Stomach (tissue), 9 donors: Measurements from ENCODE around the gene ABCB1. TPM values are rescaled to one million over a fixed set of nuclear protein-coding genes. Genes with fewer than 3 reads are reported as not detected.

ENCODE experiments used
- DNase-seq, 2 donors: peaks; one replicate each; pipeline versions ENCODE4 v3.0.0 to v3.0.0-alpha.2; 2013 to 2019
- H3K27ac ChIP-seq, 5 donors: fragments of 200-600 bp in 4 of 5; sonication (generic) in 4 of 5; one replicate each; pipeline ENCODE4 v1.5.1; 2013 to 2019; ENCODE audit warnings: mild to moderate bottlenecking in 1 of 5, moderate library complexity in 1 of 5
- H3K27me3 ChIP-seq, 3 donors: fragments of 200-600 bp; sonication (generic); one replicate each; pipeline ENCODE4 v1.5.1; 2017 to 2019; ENCODE audit warnings: mixed run types in 1 of 3
- H3K36me3 ChIP-seq, 4 donors: fragments of 200-600 bp; sonication (generic); 1 replicate in 3 of 4; 2 replicates in 1 of 4; pipeline ENCODE4 v1.5.1; 2016 to 2019
- H3K4me1 ChIP-seq, 4 donors: fragments of 200-600 bp; sonication (generic); one replicate each; pipeline ENCODE4 v1.5.1; 2016 to 2019
- H3K4me3 ChIP-seq, 4 donors: fragments of 200-600 bp; sonication (generic) in 3 of 4; one replicate each; pipeline ENCODE4 v1.5.1; 2016 to 2019; ENCODE audit warnings: mild to moderate bottlenecking in 1 of 4
- H3K9me3 ChIP-seq, 4 donors: fragments of 200-600 bp; sonication (generic); one replicate each; pipeline ENCODE4 v1.5.1; 2016 to 2019
- CTCF ChIP-seq, 7 experiments: fragments of 450-650 bp in 4 of 7; fragments of 200-600 bp in 3 of 7; sonication (generic) in 3 of 7; IDR thresholded peaks; one replicate each; pipeline ENCODE4 v1.5.1; 2016 to 2019; ENCODE audit warnings: antibody characterized with exemption in 7 of 7, control low read depth in 2 of 7, mild to moderate bottlenecking in 1 of 7
- EP300 ChIP-seq: sonication (generic); formaldehyde crosslinking; IDR thresholded peaks from one replicate; pipeline ENCODE4 v1.6.1; 2017; ENCODE audit warnings: antibody characterized with exemption
- POLR2A ChIP-seq, 4 donors: fragments of 450-650 bp; IDR thresholded peaks; one replicate each; pipeline ENCODE4 v1.6.1; 2016; ENCODE audit warnings: antibody characterized with exemption in 4 of 4, control low read depth in 2 of 4, mild to moderate bottlenecking in 1 of 4, moderate library complexity in 1 of 4
- POLR2AphosphoS5 ChIP-seq, 3 donors: sonication (generic); formaldehyde crosslinking; IDR thresholded peaks; one replicate each; pipeline ENCODE4 v1.6.1; 2016; ENCODE audit warnings: antibody characterized with exemption in 3 of 3
- WGBS, 5 donors: extraction: QIAGEN DNeasy Blood & Tissue Kit in 3 of 5; methylation state at CpG; one replicate each; pipeline versions ENCODE4 v1.1.5 to v1.1.7; 2013 to 2018; 5-methylcytosine and 5-hydroxymethylcytosine counted together
- intact Hi-C: fragments of 100-400 bp; cut with DNase I; formaldehyde crosslinking; loops from one replicate; pipeline ENCODE4 v1.15.1; 2023; ENCODE audit warnings: low total_unique reads
- polyA plus RNA-seq, 3 donors: library from polyadenylated mRNA; stranded (reverse); fragments of 200-250 nt; gene quantifications; one replicate each; pipeline ENCODE4 v1.2.3, GENCODE V29; 2013
- total RNA-seq, 5 donors: library from RNA; depleted of rRNA; stranded (reverse); fragments of >200 nt; gene quantifications; one replicate each; pipeline versions ENCODE4 v1.1.0 to v1.2.3, GENCODE V29; 2014 to 2016
- donor health status: healthy with polysubstance abuse.
- donor health status: Bipolar disorder and iron deficiency.
- donor health status: healthy.

The ABCB1 gene
- total and polyA plus RNA-seq, 8 donors, result 0.45 to 10.6 (median 1.7) TPM; not detected in 1

GRCh38 chr7:87591211-87591610 lies 9.5 kb downstream of the ABCB1 start:
- DNase-seq, result no peak
- no peaks in the 10 kb centered on the region for H3K36me3 ChIP-seq
- WGBS, 5 donors, result 62 to 78% (median 67%) methylated on average over 5 of the region's 5 CpGs

DNA sequence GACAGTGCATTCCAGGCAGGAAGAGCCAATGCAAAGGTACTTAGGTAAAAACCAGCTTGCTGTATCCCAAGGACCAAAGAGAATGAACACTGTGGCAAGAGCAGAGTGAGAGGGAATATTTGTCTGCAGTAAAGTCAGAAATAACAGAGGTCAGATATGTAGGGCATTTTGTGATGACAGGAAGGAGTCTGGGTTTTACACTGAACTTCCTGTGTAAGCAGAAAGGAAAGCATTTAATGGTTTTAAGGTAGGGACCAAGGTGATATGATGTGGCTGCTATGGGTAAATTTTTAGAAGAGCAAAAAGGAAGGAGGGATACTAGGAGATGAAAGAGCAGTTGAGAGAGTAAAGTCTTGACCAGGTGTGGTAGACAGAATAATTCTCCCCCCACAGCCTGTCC lies 10.1 kb downstream of the ABCB1 start:
- intact Hi-C loops, result no loop called here
- no peak for DNase-seq
- Histone ChIP-seq H3K27me3 (no peaks in the 10 kb centered on the region), H3K4me3 (no peak overlapping the region), H3K27ac (no peak overlapping the region), H3K4me1 (no peaks in the 10 kb centered on the region), H3K36me3 (no peaks in the 10 kb centered on the region), H3K9me3 (no peaks in the 10 kb centered on the region)
- no peak for TF ChIP-seq EP300

More at GRCh38 chr7:87591211-87591610, 9.5 kb downstream of the ABCB1 start:
- Histone ChIP-seq H3K4me3 (no peak overlapping the region), H3K27ac (no peak overlapping the region), H3K4me1 (no peaks in the 10 kb centered on the region), H3K27me3 (no peaks in the 10 kb centered on the region), H3K9me3 (no peaks in the 10 kb centered on the region)
- intact Hi-C loops, result no loop called here
- TF ChIP-seq EP300, result no peak
- TF ChIP-seq POLR2A (IDR thresholded peaks at IDR 0.05), result no peak
- no peak for TF ChIP-seq POLR2AphosphoS5 (IDR thresholded peaks at IDR 0.05)
- no peak for TF ChIP-seq CTCF (IDR thresholded peaks at IDR 0.05)

GRCh38 chr7:87589631-87590030 lies 11.1 kb downstream of the ABCB1 start:
- 51 to 75% (median 60%) methylated on average over 1 of the region's 1 CpG for WGBS, 5 donors
- no peaks in the 10 kb centered on the region for H3K27me3 ChIP-seq
- TF ChIP-seq POLR2A (IDR thresholded peaks at IDR 0.05) (no peak), POLR2AphosphoS5 (IDR thresholded peaks at IDR 0.05) (no peak), CTCF (IDR thresholded peaks at IDR 0.05) (no peak), EP300 (no peak)
- no peak overlapping the region for H3K27ac ChIP-seq
- no peaks in the 10 kb centered on the region for H3K4me1 ChIP-seq
- no peak overlapping the region for H3K4me3 ChIP-seq
- intact Hi-C loops, result no loop called here
- no peaks in the 10 kb centered on the region for H3K9me3 ChIP-seq
- DNase-seq, result no peak
- no peaks in the 10 kb centered on the region for H3K36me3 ChIP-seq

DNA sequence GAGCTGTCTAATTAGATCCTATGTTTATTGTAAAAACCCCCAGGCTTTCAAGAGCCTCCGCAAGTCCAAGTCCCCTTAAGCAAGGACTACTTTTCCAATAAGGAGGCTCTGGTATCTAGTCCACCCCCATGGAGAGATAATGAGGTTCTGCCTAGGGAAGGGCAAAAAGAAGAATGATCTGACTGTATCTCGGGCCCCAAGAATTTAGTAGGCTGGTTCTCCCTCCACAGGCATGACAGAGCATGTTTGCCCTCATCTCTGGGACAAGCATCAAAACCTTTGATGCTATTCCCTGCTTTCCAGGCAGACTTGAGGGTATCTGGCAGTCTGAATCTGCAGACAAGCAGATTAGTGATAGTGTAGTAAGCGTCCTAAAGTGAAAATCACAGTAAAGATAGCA lies 19.0 kb downstream of the ABCB1 start:
- intact Hi-C loops, result no loop called here
- H3K27me3 ChIP-seq, result no peaks in the 10 kb centered on the region
- TF ChIP-seq POLR2A (IDR thresholded peaks at IDR 0.05) (no peak), POLR2AphosphoS5 (IDR thresholded peaks at IDR 0.05) (no peak), EP300 (no peak), CTCF (IDR thresholded peaks at IDR 0.05) (no peak)
- H3K4me3 ChIP-seq, result no peak overlapping the region
- no peak for DNase-seq
- WGBS, 5 donors, result 66 to 75% (median 72%) methylated on average over 3 of the region's 3 CpGs
- no peaks in the 10 kb centered on the region for H3K36me3 ChIP-seq
- no peaks in the 10 kb centered on the region for H3K4me1 ChIP-seq
- no peak overlapping the region for H3K27ac ChIP-seq
- H3K9me3 ChIP-seq, result no peaks in the 10 kb centered on the region

DNA sequence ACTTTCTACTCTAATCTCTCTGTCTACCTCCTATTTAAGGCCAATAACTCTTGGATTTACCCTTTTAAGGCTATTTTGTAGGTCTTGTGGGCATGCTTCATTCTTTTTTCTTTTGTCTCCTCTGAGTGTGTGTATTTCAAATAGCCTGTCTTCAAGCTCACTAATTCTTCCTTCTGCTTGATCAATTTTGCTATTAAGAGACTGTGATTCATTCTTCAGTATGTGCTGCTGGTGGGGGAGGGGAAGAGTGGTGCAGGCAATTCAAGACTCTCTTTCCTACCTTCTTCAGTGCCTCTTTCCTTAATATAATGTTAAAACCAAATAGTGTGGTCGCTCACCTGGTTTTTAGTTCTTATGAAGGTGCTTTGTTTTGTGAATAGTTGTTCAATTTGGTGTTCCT lies 20.0 kb downstream of the ABCB1 start:
- intact Hi-C loops, result no loop called here
- Histone ChIP-seq H3K36me3 (no peaks in the 10 kb centered on the region), H3K9me3 (no peaks in the 10 kb centered on the region), H3K27ac (no peak overlapping the region), H3K27me3 (no peaks in the 10 kb centered on the region), H3K4me1 (no peaks in the 10 kb centered on the region), H3K4me3 (no peak overlapping the region)
- DNase-seq, result no peak
- no peak for TF ChIP-seq POLR2AphosphoS5 (IDR thresholded peaks at IDR 0.05)
- no peak for TF ChIP-seq CTCF (IDR thresholded peaks at IDR 0.05)
- TF ChIP-seq EP300, result no peak
- no peak for TF ChIP-seq POLR2A (IDR thresholded peaks at IDR 0.05)
- WGBS, 5 donors, result 83 to 96% (median 89%) methylated on average over 1 of the region's 1 CpG
